ENCODE data around the gene RAD9A.

The RAD9A gene

DNA sequence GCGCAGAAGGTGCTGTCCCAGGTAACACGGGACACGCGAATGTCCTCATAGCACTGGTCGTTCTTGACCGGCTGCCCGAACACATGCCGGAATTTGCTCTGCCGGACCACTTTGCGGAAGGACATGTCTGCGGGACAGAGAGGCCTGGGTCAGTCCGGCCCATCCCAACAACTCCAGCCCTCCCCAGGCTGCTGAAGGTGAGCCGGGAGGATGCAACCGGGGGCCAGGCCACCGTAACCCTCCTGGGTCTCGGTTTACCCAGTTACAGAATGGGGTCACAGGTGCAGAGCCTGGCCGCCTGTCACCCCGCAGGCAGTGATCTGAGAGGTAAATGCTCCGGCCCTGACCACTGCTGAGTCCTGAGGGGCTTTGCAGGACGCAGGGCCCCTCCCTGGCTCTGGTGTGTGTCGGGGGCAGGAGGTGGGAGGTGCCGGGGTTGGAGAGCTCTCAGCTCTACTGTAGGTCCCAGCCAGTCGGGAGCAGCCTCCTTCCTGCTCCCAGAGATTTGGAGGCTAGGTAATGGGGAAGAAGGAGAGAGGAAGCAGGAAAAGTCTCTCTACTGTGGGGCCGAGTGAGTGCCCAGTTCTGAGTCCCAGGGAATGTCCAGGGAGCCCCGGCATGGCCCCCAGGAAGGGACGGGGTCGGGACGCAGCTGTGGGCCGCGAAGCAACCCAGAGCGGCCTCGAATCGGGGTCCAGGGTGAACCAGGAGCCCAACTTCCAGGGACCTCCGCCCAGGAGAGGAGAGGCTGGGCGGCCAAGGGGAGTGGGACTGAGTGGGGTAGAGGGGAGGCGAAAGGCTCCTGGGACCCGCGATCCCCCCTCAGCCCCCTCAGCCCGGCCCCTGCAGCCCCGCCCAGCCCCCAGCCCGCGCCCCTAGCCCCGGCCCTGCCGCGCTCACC, 51.0 kb downstream of the RAD9A start:
- Histone ChIP-seq H2AFZ (ENCODE audit: low read depth, low read length) (no peak overlapping the region), H3K4me2 (ENCODE audit: low read length) (peak overlapping the region; percentile 67), H3K9me3 (ENCODE audit: insufficient read depth, low read length) (no peaks in the 10 kb centered on the region), H3K4me3 (ENCODE audit: low read length) (peak overlapping the region; percentile 76), H3K36me3 (replicated peaks; ENCODE audit: low read depth, low read length) (peaks cover 6% of the 10 kb centered on the region), H3K9ac (ENCODE audit: low read length) (peak overlapping the region; percentile 80), H3K79me2 (ENCODE audit: low read length) (peaks cover 16% of the 10 kb centered on the region), H3K4me1 (ENCODE audit: low read length) (peaks cover 60% of the 10 kb centered on the region), H3K27me3 (ENCODE audit: low read depth, low read length) (no peaks in the 10 kb centered on the region), H4K20me1 (ENCODE audit: insufficient read depth, low read length) (no peaks in the 10 kb centered on the region), H3K27ac (ENCODE audit: low read length) (peak overlapping the region; percentile 67)
- no peak for TF ChIP-seq CTCF (IDR thresholded peaks at IDR 0.05; ENCODE audit: low read depth, low read length)
- no peak for TF ChIP-seq EZH2phosphoT487 (IDR thresholded peaks at IDR 0.05; ENCODE audit: low read depth)

GRCh38 chr11:67445515-67445914, 53.7 kb downstream of the RAD9A start:
- Histone ChIP-seq H3K4me2 (ENCODE audit: low read length) (peak overlapping the region; percentile 67), H3K27me3 (ENCODE audit: low read depth, low read length) (0 out of 2 replicates have a peak, but pooled peaks cover 2% of the 10 kb centered on the region), H3K9ac (ENCODE audit: low read length) (no peak overlapping the region), H3K36me3 (replicated peaks; ENCODE audit: low read depth, low read length) (no peaks in the 10 kb centered on the region), H3K4me1 (ENCODE audit: low read length) (peaks cover 44% of the 10 kb centered on the region), H3K27ac (ENCODE audit: low read length) (no peak overlapping the region), H4K20me1 (ENCODE audit: insufficient read depth, low read length) (no peaks in the 10 kb centered on the region), H3K4me3 (ENCODE audit: low read length) (0 out of 2 replicates have a peak overlapping the region, but pooled peaks have one; percentile 76), H3K79me2 (ENCODE audit: low read length) (no peaks in the 10 kb centered on the region), H3K9me3 (ENCODE audit: insufficient read depth, low read length) (no peaks in the 10 kb centered on the region), H2AFZ (ENCODE audit: low read depth, low read length) (no peak overlapping the region)
- TF ChIP-seq CTCF (IDR thresholded peaks at IDR 0.05; ENCODE audit: low read depth, low read length) (no peak), EZH2phosphoT487 (IDR thresholded peaks at IDR 0.05; ENCODE audit: low read depth) (no peak)
